Neural cell (in vitro differentiated cells): ENCODE data around the gene TNFRSF6B.

Experiments used
- EP300 ChIP-seq: fragments of 450-650 bp; conservative IDR thresholded peaks from 2 replicates; pipeline ENCODE4 v1.6.1; 2014; ENCODE audit warnings: antibody characterized with exemption, mild to moderate bottlenecking, moderate library complexity; ENCODE audit not compliant: poor library complexity, severe bottlenecking
- EZH2 ChIP-seq: fragments of 200-600, 300-800 bp; shearing (Covaris generic), sonication (generic); IDR thresholded peaks from 2 replicates; pipeline ENCODE4 v1.6.1; 2014; ENCODE audit warnings: antibody characterized with exemption, low read length, borderline replicate concordance, mild to moderate bottlenecking; ENCODE audit not compliant: insufficient read depth, poor library complexity, severe bottlenecking
- POLR2AphosphoS5 ChIP-seq: IDR thresholded peaks from 2 replicates; pipeline ENCODE4 v1.6.1; 2012
- RAD21 ChIP-seq: fragments of 450-650 bp; conservative IDR thresholded peaks from 2 replicates; pipeline ENCODE4 v1.6.1; 2014; ENCODE audit warnings: antibody characterized with exemption, mild to moderate bottlenecking, moderate library complexity
- SMC3 ChIP-seq: fragments of 450-650 bp; conservative IDR thresholded peaks from 2 replicates; pipeline ENCODE4 v1.6.1; 2014; ENCODE audit warnings: antibody characterized with exemption, mild to moderate bottlenecking, moderate library complexity; ENCODE audit not compliant: poor library complexity
- TAF1 ChIP-seq: IDR thresholded peaks from 2 replicates; pipeline ENCODE4 v1.6.1; 2012; ENCODE audit warnings: low read depth
- TF ChIP-seq, protein P1 (sequence below): IDR thresholded peaks from 2 replicates; pipeline ENCODE4 v1.6.1; 2012; ENCODE audit warnings: borderline replicate concordance
- TF ChIP-seq, protein P2 (sequence below): fragments of 450-650 bp; IDR thresholded peaks from 2 replicates; pipeline ENCODE4 v1.5.1; 2014; ENCODE audit warnings: antibody characterized with exemption, mild to moderate bottlenecking, moderate library complexity; ENCODE audit not compliant: poor library complexity, severe bottlenecking

DNA sequence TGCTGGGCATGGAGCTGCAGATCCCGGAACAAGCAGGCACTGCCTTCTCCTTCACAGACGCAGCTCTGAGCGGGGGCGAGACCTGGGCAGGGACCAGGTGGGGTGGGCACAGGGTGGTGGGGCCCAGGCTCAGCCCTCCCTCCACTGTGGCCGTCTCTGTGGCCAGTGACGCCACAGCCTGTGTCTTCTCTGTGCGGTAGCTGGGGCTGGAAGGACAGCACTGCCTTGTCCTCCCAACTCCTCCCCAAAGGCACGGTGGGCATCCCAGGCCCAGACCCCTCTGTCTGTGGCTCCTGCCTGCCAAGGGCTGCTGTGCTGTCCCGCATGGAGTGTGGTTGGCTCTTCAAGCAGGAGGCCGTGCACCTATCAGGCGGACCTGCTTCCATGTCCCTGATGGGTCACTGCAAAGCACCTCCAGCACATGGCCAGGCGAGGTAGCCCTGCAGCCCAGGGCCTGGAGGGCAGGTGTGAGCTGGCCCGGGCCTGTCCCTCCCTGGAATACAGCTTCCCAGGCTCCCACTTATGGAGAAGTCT lies 14.8 kb upstream of the TNFRSF6B start:
- TF ChIP-seq EP300 (no peak), POLR2AphosphoS5 (no peak), EZH2 (no peak), RAD21 (no peak), TAF1 (no peak), SMC3 (no peak)
- TF ChIP-seq, protein P1, sequence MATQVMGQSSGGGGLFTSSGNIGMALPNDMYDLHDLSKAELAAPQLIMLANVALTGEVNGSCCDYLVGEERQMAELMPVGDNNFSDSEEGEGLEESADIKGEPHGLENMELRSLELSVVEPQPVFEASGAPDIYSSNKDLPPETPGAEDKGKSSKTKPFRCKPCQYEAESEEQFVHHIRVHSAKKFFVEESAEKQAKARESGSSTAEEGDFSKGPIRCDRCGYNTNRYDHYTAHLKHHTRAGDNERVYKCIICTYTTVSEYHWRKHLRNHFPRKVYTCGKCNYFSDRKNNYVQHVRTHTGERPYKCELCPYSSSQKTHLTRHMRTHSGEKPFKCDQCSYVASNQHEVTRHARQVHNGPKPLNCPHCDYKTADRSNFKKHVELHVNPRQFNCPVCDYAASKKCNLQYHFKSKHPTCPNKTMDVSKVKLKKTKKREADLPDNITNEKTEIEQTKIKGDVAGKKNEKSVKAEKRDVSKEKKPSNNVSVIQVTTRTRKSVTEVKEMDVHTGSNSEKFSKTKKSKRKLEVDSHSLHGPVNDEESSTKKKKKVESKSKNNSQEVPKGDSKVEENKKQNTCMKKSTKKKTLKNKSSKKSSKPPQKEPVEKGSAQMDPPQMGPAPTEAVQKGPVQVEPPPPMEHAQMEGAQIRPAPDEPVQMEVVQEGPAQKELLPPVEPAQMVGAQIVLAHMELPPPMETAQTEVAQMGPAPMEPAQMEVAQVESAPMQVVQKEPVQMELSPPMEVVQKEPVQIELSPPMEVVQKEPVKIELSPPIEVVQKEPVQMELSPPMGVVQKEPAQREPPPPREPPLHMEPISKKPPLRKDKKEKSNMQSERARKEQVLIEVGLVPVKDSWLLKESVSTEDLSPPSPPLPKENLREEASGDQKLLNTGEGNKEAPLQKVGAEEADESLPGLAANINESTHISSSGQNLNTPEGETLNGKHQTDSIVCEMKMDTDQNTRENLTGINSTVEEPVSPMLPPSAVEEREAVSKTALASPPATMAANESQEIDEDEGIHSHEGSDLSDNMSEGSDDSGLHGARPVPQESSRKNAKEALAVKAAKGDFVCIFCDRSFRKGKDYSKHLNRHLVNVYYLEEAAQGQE, result no peak
- TF ChIP-seq, protein P2, sequence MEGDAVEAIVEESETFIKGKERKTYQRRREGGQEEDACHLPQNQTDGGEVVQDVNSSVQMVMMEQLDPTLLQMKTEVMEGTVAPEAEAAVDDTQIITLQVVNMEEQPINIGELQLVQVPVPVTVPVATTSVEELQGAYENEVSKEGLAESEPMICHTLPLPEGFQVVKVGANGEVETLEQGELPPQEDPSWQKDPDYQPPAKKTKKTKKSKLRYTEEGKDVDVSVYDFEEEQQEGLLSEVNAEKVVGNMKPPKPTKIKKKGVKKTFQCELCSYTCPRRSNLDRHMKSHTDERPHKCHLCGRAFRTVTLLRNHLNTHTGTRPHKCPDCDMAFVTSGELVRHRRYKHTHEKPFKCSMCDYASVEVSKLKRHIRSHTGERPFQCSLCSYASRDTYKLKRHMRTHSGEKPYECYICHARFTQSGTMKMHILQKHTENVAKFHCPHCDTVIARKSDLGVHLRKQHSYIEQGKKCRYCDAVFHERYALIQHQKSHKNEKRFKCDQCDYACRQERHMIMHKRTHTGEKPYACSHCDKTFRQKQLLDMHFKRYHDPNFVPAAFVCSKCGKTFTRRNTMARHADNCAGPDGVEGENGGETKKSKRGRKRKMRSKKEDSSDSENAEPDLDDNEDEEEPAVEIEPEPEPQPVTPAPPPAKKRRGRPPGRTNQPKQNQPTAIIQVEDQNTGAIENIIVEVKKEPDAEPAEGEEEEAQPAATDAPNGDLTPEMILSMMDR, result no peak
